Mononuclear cell (primary cell): Measurements from ENCODE around the gene AHR. TPM values are rescaled to one million over a fixed set of nuclear protein-coding genes. Genes with fewer than 3 reads are reported as not detected.

Experiments used
- H3K27me3 ChIP-seq: 2 replicates; pipeline ENCODE4 v1.6.0; 2011; ENCODE audit warnings: low read length, control low read depth; ENCODE audit not compliant: insufficient read depth
- H3K4me1 ChIP-seq: 2 replicates; pipeline ENCODE4 v1.5.1; 2011; ENCODE audit warnings: mild to moderate bottlenecking, low read length, control low read depth; ENCODE audit not compliant: insufficient read depth
- H3K4me3 ChIP-seq: 2 replicates; pipeline ENCODE4 v1.5.1; 2011; ENCODE audit warnings: mild to moderate bottlenecking, low read length, moderate library complexity
- H3K9me3 ChIP-seq: 2 replicates; pipeline ENCODE4 v1.5.1; 2011; ENCODE audit warnings: low read depth, mild to moderate bottlenecking, control low read depth, low read length
- total RNA-seq: library from RNA; depleted of rRNA; stranded (reverse); fragments of >200 nt; gene quantifications from one replicate; pipeline ENCODE4 v1.2.3, GENCODE V29; 2012

Gene AHR
- 490 TPM for total RNA-seq

DNA sequence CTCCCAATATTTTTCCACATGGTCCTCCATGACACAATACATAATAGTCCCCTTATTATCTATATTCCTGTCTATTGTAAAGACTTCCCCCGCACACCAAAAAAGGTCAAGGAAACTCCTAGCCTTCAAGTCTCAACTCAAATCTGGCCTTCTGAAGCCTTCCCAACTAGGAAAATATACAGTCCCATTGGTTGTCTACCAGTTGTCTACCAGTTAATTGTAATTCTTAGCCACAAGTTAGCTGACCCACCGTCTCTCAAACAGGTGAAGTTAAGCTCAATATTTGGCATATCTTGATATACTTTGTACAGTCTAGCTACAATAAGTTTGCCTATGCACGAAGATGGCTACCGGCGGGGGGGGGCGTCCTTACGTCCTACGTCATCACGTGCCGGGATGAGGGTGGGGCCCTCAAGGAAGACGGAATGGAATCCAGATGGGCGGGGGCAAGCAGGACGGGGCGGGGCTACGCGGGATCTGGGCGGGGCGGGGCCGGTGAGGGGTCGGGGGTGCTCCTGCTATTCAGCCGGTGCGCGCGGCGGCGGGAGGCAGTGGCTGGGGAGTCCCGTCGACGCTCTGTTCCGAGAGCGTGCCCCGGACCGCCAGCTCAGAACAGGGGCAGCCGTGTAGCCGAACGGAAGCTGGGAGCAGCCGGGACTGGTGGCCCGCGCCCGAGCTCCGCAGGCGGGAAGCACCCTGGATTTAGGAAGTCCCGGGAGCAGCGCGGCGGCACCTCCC, at the start of gene AHR:
AHR (plus strand) TSS at position 551 of the 738 bp plus-strand sequence. CDS start 613 bp downstream, outside the sequence.
- Histone ChIP-seq H3K27me3 (no peaks in the 10 kb centered on the region), H3K4me1 (peaks cover 7% of the 10 kb centered on the region), H3K4me3 (peak within 1 kb of the TSS; percentile 53), H3K9me3 (no peaks in the 10 kb centered on the region)

DNA sequence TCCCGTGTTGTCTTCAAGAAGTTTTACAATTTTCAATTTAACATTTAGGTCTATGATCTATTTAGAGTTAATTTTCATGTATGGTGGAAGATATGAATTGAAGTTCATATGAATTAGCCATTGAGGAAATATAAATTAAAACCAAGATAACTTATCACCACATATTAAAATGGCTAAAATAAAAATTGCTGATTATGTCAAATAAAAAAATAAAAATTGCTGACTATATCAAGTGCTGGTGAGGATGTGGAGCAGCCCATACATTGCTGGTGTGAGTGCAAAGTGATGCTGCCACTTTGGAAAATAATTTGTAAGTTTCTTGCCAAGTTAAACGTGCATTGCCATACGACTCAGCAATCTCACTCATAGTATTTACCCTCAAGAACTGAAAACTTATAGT, 44.6 kb upstream of the AHR start:
- Histone ChIP-seq H3K4me3 (no peak overlapping the region), H3K27me3 (no peaks in the 10 kb centered on the region), H3K9me3 (no peaks in the 10 kb centered on the region), H3K4me1 (peaks cover 6% of the 10 kb centered on the region)

DNA sequence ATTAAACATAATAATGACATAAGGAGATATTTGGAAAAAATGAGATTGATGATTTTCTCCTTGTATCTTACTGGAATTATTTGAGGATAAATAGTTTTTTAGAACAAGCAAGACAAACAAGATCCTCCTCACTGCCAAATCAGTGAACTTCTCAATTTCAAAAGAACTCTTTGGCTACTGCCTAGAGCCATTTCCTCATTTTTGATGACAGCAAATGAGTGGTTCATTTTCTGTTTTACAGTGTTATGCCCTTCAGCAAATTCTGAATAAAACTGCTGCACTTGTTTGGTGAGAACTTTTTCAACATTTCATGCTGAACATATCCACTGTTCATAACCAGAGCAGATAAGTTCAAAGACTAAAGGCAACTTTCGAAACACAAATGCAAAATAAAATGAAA, 42.5 kb upstream of the AHR start:
- H3K27me3 ChIP-seq = no peaks in the 10 kb centered on the region
- no peak overlapping the region for H3K4me3 ChIP-seq
- no peaks in the 10 kb centered on the region for H3K9me3 ChIP-seq
- peaks cover 6% of the 10 kb centered on the region for H3K4me1 ChIP-seq

DNA sequence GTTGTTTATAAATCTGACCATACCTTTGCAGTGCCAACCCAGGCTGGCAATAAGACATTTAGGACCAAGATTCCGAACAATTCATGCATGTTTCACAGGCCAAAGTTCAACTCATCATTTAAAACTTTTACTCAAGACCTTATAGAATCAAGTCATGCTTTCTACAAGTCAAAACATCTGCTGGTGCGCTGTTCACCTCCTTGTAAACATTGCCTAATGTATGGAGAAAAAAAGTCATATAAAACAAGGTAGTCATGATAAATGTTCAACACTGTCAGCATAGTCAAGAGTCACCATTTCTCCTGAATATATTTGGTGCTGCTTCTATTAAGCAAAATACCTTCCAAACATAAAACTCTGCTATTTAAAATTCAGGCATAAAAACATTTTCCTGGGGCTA, 42.1 kb upstream of the AHR start:
- H3K27me3 ChIP-seq = no peaks in the 10 kb centered on the region

DNA sequence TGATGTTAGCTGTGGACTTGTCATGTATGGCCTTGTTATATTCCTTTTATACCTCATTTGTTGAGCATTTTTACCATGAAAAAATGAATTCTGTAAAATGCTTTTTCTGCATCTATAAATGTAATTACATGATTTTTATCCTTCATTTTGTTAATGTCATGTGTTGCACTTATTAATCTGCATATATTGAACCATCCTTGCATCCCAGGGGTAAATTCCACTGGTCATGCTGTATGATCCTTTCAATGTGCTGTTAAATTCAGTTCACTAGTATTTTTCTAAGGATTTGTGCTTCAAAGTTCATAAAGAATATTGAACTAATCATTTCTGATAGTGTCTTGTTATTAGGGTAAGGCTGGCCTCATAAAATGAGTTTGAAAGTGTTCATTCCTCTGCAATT, 31.9 kb upstream of the AHR start:
- no peaks in the 10 kb centered on the region for H3K4me1 ChIP-seq
- H3K4me3 ChIP-seq = no peak overlapping the region
- no peaks in the 10 kb centered on the region for H3K27me3 ChIP-seq
- peaks cover 53% of the 10 kb centered on the region for H3K9me3 ChIP-seq

More for the DNA sequence above, 42.1 kb upstream of the AHR start:
- Histone ChIP-seq H3K4me3 (no peak overlapping the region), H3K4me1 (peaks cover 6% of the 10 kb centered on the region), H3K9me3 (no peaks in the 10 kb centered on the region)

DNA sequence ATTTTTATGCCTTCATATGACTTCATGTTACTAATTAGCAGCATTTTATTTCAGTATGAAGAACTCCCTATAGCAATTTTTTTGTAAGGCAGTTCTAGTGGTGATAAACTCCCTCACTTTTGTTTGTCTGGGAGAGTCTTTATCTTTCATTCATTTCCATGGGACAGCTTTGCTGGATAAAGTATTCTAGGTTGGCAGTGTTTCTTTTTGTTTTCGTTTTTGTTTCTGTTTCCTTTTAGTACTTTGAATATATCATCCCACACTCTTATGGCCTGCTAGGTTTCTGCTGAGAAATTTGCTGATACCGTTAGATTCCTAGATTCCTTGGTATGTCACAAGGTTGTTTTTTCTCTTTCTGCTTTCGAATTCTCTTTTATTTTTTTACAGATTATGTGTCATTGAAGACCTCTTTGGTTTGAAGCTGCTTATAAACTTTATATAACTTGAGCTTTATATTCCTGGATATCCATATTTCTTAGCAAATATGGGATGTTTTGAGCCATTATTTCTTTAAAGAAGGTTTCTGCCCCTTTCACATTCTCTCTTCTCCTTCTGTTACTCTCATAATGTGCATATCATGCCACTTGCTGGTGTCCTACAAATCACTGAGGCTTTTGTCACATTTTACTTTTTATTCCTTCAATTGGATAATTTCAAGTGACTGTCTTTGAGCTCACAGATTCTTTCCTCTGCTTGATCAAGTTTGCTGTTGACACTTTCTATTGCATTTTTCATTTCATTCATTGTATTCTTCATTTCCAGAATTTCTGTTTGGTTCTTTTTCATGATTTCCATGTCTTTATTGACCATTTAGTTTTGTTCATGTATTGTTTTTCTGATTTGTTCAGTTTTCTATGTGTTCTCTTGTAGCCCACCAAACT, 28.9 kb upstream of the AHR start:
- Histone ChIP-seq H3K4me1 (no peaks in the 10 kb centered on the region), H3K27me3 (no peaks in the 10 kb centered on the region), H3K9me3 (peaks cover 53% of the 10 kb centered on the region), H3K4me3 (no peak overlapping the region)

DNA sequence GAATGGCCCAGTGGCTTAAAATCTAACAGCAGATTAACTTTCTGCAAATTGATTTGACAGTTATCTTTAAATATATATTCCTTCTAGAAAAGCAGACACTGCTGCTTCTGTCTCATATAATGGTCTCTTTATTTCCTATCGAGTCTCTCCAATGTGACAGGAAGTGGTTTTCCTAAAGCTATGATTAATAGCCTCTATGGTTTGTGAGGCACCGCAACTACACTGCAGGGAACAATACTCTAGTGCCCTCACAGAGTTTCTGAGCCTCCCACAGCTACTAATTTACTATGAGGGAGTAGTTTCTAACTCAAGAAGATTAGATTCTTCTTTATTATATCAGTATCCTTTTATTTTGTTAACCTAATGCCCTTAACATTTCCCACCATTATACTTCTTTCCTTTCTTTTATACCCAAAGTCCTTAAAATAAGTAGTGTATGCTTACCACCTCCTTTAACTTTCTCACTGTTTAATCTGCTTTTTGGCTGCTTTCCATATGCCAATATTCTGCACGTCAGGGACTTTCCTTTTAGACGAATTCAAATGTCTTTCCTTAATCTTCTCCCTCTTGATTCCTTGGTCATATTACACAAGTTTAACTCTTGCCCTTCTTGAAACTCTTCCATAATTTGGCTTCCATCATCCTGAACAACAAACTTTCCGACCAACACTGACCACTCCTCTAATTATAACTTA, 23.8 kb upstream of the AHR start:
- Histone ChIP-seq H3K4me1 (no peaks in the 10 kb centered on the region), H3K9me3 (peaks cover 10% of the 10 kb centered on the region), H3K4me3 (no peak overlapping the region), H3K27me3 (no peaks in the 10 kb centered on the region)

DNA sequence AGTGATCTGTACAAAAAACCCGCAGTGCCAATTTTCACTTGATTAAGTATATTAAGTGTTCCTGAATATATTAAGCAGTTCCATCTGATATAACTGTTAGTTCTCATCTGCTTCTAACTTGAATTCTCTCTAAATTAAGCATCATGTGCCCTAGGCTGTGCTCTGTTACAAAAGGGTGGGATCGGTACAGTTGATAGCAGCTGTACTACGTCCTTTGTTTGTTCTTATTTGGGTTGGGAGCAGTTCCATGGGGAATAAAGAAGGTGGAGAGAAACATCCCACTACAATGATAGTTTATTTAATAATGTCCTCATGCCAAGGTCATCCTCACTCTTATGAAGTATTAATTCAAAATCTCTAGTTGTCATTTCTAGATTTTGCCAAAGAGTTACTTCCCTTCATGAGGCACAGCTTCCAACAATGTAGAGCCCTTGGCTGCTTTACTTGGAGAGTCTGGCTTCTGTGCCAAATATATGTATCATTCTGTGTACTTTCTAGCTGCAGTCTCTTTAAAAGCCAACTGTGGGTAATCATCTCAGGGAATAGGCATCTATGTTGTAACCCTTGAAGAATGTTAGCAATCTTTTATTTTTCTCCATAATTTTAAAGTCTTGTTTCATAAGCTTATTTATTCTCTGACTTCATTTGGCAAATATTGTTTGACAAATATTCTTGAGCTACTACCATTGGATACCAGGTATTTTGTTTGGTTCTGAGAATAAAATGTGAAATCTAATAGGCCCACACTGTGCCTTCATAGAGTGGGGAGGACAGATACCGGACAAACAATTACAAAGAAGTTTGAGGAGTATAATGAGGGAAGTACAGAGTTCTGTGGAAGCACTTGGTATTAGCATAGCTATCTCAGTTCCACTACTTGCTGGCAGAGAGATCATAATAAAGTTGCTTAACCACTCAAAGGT, 22.4 kb upstream of the AHR start:
- Histone ChIP-seq H3K27me3 (no peaks in the 10 kb centered on the region), H3K4me1 (no peaks in the 10 kb centered on the region), H3K9me3 (no peaks in the 10 kb centered on the region), H3K4me3 (no peak overlapping the region)

DNA sequence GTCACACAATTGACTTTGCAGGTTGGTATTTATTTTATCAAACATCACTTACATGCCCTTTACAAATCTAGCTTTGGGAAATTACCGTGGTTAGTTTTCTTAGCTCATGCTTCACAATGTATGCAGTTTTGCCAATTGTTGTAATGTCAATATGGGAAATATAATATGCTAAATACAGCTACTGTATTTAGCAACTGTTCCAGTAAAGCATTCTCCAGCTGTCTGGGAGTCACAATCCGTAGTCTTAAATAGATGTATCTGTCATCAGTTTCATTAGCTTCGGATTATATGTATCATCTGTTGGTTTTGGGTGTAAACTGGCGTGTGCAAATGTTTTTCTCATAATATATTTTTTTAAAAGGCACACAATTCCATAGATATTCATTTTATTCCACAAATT, 19.4 kb upstream of the AHR start:
- no peaks in the 10 kb centered on the region for H3K4me1 ChIP-seq
- H3K27me3 ChIP-seq = no peaks in the 10 kb centered on the region
- H3K9me3 ChIP-seq = no peaks in the 10 kb centered on the region
- H3K4me3 ChIP-seq = no peak overlapping the region

DNA sequence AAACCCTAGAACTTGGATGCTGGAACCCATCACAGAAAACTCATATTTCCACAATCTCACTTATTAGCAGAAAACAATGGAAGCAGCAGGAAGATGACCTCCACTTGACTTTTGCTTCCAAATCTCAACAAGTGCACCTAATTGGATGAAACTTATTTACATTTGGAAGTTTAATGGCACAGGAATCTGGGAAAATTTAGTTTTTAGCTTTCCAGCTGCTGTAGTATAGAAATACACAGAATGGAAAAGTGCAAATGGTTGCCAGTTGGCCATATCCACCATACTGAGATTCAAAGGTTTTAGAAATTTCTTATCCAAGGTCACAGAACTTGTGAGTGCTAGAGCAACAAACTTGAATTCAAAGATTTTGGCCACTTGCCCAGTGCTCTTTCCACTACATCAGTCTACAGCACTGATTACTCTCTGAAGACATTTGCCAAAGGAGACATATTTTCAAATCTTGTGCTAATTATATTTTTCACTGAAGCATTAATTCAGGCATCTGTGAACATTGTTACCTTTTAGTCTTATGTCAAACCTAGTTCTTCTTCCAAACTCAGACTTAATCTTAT, 9.3 kb upstream of the AHR start:
- H3K4me1 ChIP-seq = no peaks in the 10 kb centered on the region
- no peaks in the 10 kb centered on the region for H3K9me3 ChIP-seq
- no peak overlapping the region for H3K4me3 ChIP-seq
- H3K27me3 ChIP-seq = no peaks in the 10 kb centered on the region

DNA sequence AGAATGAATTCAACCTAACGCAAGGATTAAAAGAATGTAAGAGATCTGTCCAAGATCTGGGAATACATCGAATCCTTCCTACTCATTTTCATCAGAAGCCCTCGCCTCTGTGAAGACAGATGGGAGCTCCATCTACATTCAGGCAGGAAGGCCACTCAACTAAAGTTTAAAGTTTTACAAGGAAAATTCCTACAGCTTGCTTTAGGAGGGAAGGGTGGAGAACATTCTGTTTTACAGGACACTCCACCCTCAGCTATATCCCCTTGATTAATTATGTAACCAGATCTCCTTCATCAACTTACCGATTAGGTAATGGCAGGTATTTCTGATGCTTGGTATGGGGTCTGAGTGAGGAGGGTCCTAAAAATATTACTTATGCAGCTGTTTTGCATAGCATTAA, 5.6 kb upstream of the AHR start:
- Histone ChIP-seq H3K9me3 (no peaks in the 10 kb centered on the region), H3K27me3 (no peaks in the 10 kb centered on the region), H3K4me3 (no peak overlapping the region), H3K4me1 (peaks cover 7% of the 10 kb centered on the region)

DNA sequence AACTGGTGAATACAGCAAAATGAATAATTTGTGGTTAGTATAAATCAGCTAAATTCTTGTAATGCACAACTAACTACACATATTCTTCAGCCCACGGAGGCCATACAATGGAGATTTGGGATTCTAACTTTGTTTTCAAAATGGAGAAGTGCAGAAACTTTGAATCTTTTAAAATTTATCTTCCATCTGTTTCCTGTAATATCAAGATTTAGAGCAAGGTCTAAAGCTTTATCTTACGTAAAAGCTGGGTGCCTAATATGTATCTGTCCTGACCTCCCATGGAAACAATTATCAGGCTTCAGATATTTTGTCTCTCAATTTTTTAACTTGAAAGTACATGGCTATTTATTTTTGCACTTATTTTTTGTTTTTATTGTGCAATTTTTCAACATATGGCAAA, 5.0 kb upstream of the AHR start:
- Histone ChIP-seq H3K4me3 (no peak overlapping the region), H3K27me3 (no peaks in the 10 kb centered on the region), H3K4me1 (peaks cover 7% of the 10 kb centered on the region), H3K9me3 (no peaks in the 10 kb centered on the region)

DNA sequence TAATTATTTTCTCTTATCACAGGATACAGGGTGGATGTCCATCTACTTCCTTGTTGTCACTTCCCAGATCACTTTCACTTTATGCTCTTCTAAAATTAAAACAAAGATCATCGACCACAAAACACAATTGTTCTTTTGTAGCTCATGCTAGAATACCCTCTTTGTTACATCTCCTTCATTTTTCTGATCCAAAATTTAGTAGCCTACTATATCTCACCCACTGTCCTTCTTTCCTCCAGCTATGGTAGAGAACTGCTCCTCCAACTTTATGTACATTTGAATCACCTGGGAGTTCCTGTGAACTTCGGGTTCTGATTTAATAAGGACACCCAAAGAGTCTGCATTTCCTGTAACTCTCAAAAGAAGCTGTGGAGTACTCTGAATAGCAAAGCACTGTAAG, 1.2 kb upstream of the AHR start:
- no peak overlapping the region for H3K4me3 ChIP-seq
- H3K27me3 ChIP-seq = no peaks in the 10 kb centered on the region
- no peaks in the 10 kb centered on the region for H3K9me3 ChIP-seq
- peaks cover 7% of the 10 kb centered on the region for H3K4me1 ChIP-seq

DNA sequence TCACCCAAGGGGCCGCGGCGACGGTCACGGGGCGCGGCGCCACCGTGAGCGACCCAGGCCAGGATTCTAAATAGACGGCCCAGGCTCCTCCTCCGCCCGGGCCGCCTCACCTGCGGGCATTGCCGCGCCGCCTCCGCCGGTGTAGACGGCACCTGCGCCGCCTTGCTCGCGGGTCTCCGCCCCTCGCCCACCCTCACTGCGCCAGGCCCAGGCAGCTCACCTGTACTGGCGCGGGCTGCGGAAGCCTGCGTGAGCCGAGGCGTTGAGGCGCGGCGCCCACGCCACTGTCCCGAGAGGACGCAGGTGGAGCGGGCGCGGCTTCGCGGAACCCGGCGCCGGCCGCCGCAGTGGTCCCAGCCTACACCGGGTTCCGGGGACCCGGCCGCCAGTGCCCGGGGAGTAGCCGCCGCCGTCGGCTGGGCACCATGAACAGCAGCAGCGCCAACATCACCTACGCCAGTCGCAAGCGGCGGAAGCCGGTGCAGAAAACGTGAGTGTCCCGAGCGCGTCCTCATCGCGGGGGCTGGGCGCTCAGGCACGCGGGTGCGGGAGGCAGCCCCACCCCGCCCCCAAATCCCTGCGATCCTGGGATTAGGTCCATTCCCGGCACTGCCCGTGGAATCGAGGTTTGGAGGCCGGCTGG, 509 bp downstream of the AHR start:
- Histone ChIP-seq H3K4me1 (peaks cover 7% of the 10 kb centered on the region), H3K9me3 (no peaks in the 10 kb centered on the region), H3K4me3 (peak overlapping the region; percentile 53), H3K27me3 (no peaks in the 10 kb centered on the region)
